GM21360 (cell line): ENCODE data around the gene ADGRA1.
"Not testable (repeated sequence)": the region's sequence is repeated elsewhere in the genome, so short reads cannot be mapped to it uniquely, and the experiment has no call there.

ENCODE experiments used
- ATAC-seq: cut with Tn5 transposase; IDR thresholded peaks from one replicate; pipeline ENCODE4 v1.9.1; 2021; ENCODE audit warnings: mild to moderate bottlenecking, moderate library complexity; ENCODE audit not compliant: unreplicated experiment

ADGRA1 gene

DNA sequence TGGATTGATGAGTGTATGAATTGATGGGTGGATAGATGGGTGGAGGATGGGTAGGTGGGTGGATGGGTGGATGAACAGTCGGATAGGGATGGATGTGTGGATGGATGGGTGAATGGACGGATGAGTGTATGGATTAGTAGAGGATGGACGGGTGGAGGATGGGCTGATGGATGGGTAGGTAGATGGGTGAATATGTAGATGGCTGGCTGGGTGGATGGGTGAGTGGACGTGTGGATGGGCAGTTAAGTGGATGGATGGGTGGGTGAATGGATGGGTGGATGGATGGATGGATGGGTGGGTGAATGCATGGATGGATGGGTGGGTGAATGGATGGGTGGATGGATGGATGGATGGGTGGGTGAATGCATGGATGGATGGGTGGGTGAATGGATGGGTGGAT is 87.9 kb downstream of the ADGRA1 start:
- ATAC-seq, result not testable (repeated sequence)

GRCh38 chr10:133176546-133176945 is 88.8 kb downstream of the ADGRA1 start:
- ATAC-seq, result no peak

- ATAC-seq, result no peak
These were observed 89.8 kb downstream of the ADGRA1 start for GRCh38 chr10:133177380-133178157.

DNA sequence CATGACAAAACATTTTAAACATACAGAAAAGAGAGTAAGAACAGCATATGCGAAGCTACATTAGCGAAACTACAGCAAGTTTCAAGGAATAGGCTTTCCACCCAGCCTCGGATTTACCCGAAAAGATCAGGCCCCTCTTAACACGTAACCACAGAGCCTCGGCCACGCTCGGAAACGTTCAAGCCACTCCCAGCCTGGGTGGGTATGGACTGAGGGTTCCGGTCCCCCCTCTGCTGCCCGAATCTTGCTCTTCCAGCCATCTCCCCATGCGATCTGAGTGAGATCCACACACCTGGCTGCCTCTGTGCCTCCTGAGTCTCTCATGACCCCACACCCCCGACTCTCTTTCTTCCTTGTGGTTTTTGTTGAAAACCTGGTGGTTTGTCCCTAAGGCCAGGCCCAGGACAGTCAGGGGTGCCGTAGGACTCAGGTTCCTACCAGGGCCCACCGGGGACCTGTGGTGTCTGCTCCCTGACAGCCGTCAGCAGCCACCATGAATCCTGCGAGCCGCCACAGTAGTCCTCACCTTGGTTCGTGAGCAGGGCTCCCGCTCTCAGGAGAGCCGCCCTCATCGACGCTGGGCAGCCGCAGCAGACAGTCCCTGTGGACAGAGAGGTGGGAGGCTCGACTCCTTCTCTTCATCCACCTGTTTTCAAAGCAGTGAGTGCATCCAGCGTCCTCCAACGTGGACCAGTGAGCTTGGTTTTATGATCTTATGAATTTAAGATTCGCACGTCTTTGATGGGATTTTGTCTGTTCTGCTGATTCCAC is 90.8 kb downstream of the ADGRA1 start:
- ATAC-seq, result no peak

GRCh38 chr10:133179128-133179520 is 91.4 kb downstream of the ADGRA1 start:
- no peak for ATAC-seq

- ATAC-seq, result no peak
These were observed 91.9 kb downstream of the ADGRA1 start for GRCh38 chr10:133179651-133180050.

GRCh38 chr10:133180192-133180964 is 92.7 kb downstream of the ADGRA1 start:
- no peak for ATAC-seq

DNA sequence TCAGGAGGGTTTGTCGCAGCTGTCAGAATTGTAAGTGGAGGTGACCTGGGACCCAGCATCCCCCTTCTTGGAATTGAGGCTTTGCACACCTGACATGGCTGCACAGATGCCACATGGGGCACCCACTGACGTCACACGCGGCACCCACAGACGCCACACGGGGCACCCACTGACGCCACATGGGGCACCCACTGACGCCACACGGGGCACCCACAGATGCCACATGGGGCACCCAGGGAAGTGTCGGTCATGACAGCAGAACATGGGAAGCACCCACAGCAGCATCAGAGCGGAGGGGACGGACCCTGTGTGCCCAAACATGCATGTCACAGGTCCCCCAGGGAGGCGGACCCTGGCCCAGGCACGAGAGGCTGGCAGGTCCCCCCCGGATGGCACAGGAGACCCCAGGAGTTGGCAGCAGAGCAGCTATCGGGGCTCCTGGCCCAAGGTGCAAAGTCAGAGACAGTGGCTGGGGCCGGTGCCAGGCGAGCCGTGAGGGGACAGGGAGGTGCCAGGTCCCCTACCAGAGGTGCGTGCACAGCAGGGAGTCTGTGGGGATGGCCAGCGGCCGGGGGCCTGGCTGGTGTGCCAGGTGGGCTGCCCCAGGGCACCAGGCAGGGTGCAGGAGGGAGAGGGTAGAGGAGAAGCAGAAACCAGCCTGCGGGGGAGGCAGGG is 93.4 kb downstream of the ADGRA1 start:
- ATAC-seq, result no peak
